K562 (cell line): ENCODE measurements around the gene ITPR1. TPM values are rescaled to one million over a fixed set of nuclear protein-coding genes. Genes with fewer than 3 reads are reported as not detected.
A peak's percentile ranks its signal among the peaks of the same experiment; 100 is the strongest.

Experiments used
- ATAC-seq: fragments of 200-7000 bp; cut with Tn5 transposase; 3 replicates; pipeline ENCODE4 v1.9.1; 2020; ENCODE audit warnings: moderate library complexity
- BruUV-seq: library from RNA; stranded (reverse); fragments of 400-500 nt; replicated peaks from 2 replicates; lab custom pipeline; 2021; lab: Mats Ljungman, UMichigan
- CTCF ChIA-PET: fragments of 300-600 bp; formaldehyde crosslinking; extraction: SDS; loops from one replicate; lab custom pipeline; 2021; ENCODE audit warnings: low intra/inter-chr PET ratio; lab: Yijun Ruan, JAX
- POLR2A ChIA-PET: fragments of 300-600, 350-650 bp; sonication (Branson Sonifier 250); formaldehyde crosslinking; extraction: SDS; loops from one replicate; lab custom pipeline; 2021; ENCODE audit warnings: antibody characterized with exemption, inconsistent platforms; lab: Yijun Ruan, JAX
- DNase-seq, 4 experiments: peaks; one replicate each; pipeline versions ENCODE4 v3.0.0 to v3.0.0-alpha.2; 2011 to 2018; ENCODE audit warnings: low spot score in 3 of 4, mixed read lengths in 3 of 4; ENCODE audit errors: extremely low read depth in 1 of 4
- FAIRE-seq: peaks from 2 replicates; lab custom pipeline; 2011; peaks lifted over from hg19 to GRCh38; lab: Jason Lieb, UNC
- H2AFZ ChIP-seq: 2 replicates; pipeline ENCODE4 v1.6.0; 2011; ENCODE audit warnings: low read depth, low read length, control low read depth, inconsistent platforms
- H3K27ac ChIP-seq: fragments of 200-600 bp; 3 replicates; pipeline ENCODE4 v1.8.0; 2011; ENCODE audit warnings: low read depth, mild to moderate bottlenecking, control low read depth, inconsistent platforms, low read length, moderate library complexity, mixed read lengths; ENCODE audit errors: extremely low read depth
- H3K27me3 ChIP-seq, 2 experiments: fragments of 300-600 bp in 1 of 2; 2 replicates in 1 of 2; 3 replicates in 1 of 2; pipeline versions ENCODE4 v1.6.0 to v1.8.0; 2011; ENCODE audit warnings: inconsistent platforms in 2 of 2, low read length in 2 of 2, mild to moderate bottlenecking in 1 of 2, mixed read lengths in 1 of 2, moderate library complexity in 1 of 2; ENCODE audit not compliant: control insufficient read depth in 2 of 2, insufficient read depth in 2 of 2
- H3K36me3 ChIP-seq: fragments of 300-600 bp; 3 replicates; pipeline ENCODE4 v1.8.0; 2011; ENCODE audit warnings: mild to moderate bottlenecking, low read length, inconsistent platforms; ENCODE audit not compliant: control insufficient read depth, insufficient read depth
- H3K4me1 ChIP-seq, 2 experiments: fragments of 200-600 bp in 1 of 2; replicated peaks in 1 of 2; 2 replicates in 1 of 2; 3 replicates in 1 of 2; pipeline versions ENCODE4 v1.5.1 to v1.8.0; 2011; ENCODE audit warnings: inconsistent platforms in 2 of 2, low read length in 2 of 2, mild to moderate bottlenecking in 1 of 2, mixed read lengths in 1 of 2, moderate library complexity in 1 of 2; ENCODE audit not compliant: control insufficient read depth in 2 of 2, insufficient read depth in 2 of 2
- H3K4me2 ChIP-seq: 2 replicates; pipeline ENCODE4 v1.6.1; 2011; ENCODE audit warnings: low read length, control low read depth, inconsistent platforms, mixed read lengths; ENCODE audit not compliant: insufficient read depth
- H3K4me3 ChIP-seq: fragments of 200-600 bp; sonication (generic), shearing (Covaris generic); 2 replicates; pipeline ENCODE4 v1.5.1; 2016; ENCODE audit warnings: control low read depth, inconsistent platforms
- H3K79me2 ChIP-seq: fragments of 200-600 bp; 3 replicates; pipeline ENCODE4 v1.8.0; 2011; ENCODE audit warnings: low read length, inconsistent platforms; ENCODE audit not compliant: control insufficient read depth, insufficient read depth
- H3K9ac ChIP-seq, 2 experiments: 2 replicates each; pipeline versions ENCODE4 v1.6.0 to v1.6.1; 2011; ENCODE audit warnings: low read depth in 2 of 2, low read length in 2 of 2, control low read depth in 1 of 2, inconsistent platforms in 1 of 2, mild to moderate bottlenecking in 1 of 2, mixed read lengths in 1 of 2; ENCODE audit not compliant: insufficient read depth in 1 of 2
- H3K9me1 ChIP-seq: one replicate; pipeline ENCODE4 v1.6.0; 2011; ENCODE audit warnings: inconsistent platforms, mild to moderate bottlenecking, low read length, moderate library complexity; ENCODE audit not compliant: control insufficient read depth, insufficient read depth
- H3K9me3 ChIP-seq: replicated peaks from 2 replicates; pipeline ENCODE4 v1.5.1; 2011; ENCODE audit warnings: low read depth, low read length, inconsistent platforms; ENCODE audit not compliant: control insufficient read depth, insufficient read depth
- H4K20me1 ChIP-seq: replicated peaks from 2 replicates; pipeline ENCODE4 v1.6.1; 2011; ENCODE audit warnings: low read length, inconsistent platforms, mixed read lengths; ENCODE audit not compliant: control insufficient read depth, insufficient read depth
- CREB1 ChIP-seq, 2 experiments: sonication (generic) in 1 of 2; formaldehyde crosslinking in 1 of 2; IDR thresholded peaks; 2 replicates each; pipeline versions ENCODE4 v1.6.1 to v1.8.0; 2012 to 2022; ENCODE audit warnings: inconsistent platforms in 1 of 2, mild to moderate bottlenecking in 1 of 2, missing genetic modification reagents in 1 of 2, moderate library complexity in 1 of 2
- GATAD2A ChIP-seq: fragments of 450-650 bp; IDR thresholded peaks from 2 replicates; pipeline ENCODE4 v1.6.1; 2017
- GTF2F1 ChIP-seq: IDR thresholded peaks from 2 replicates; pipeline ENCODE4 v1.6.1; 2011; ENCODE audit warnings: low read depth, low read length, improper control_type of control experiment
- MED1 ChIP-seq: sonication (generic); formaldehyde crosslinking; IDR thresholded peaks from 2 replicates; pipeline ENCODE4 v1.8.1; 2023; ENCODE audit warnings: missing genetic modification reagents, borderline replicate concordance
- RNF2 ChIP-seq: sonication (generic); IDR thresholded peaks from 2 replicates; pipeline ENCODE4 v1.6.1; 2016
- SNIP1 ChIP-seq: fragments of 450-650 bp; IDR thresholded peaks from 2 replicates; pipeline ENCODE4 v1.7.1; 2017; ENCODE audit warnings: low read depth, mild to moderate bottlenecking
- TEAD4 ChIP-seq, 2 experiments: sonication (generic) in 1 of 2; formaldehyde crosslinking in 1 of 2; IDR thresholded peaks; 2 replicates each; pipeline versions ENCODE4 v1.6.1 to v1.8.0; 2012 to 2022; ENCODE audit warnings: borderline replicate concordance in 1 of 2, inconsistent platforms in 1 of 2, low read length in 1 of 2, mild to moderate bottlenecking in 1 of 2, missing genetic modification reagents in 1 of 2
- ZNF12 ChIP-seq: sonication (generic); formaldehyde crosslinking; IDR thresholded peaks from 2 replicates; pipeline ENCODE4 v1.4.0; 2020; ENCODE audit warnings: mild to moderate bottlenecking, missing genetic modification reagents
- ZNF24 ChIP-seq: fragments of 450-650 bp; IDR thresholded peaks from 2 replicates; pipeline ENCODE4 v1.6.1; 2016
- ZNF780A ChIP-seq: fragments of 250-450 bp; sonication (Bioruptor Pico); IDR thresholded peaks from 2 replicates; pipeline ENCODE4 v1.5.0; 2021; ENCODE audit warnings: mild to moderate bottlenecking
- WGBS: fragments of 100-300 bp; shearing (Covaris generic); methylation state at CpG from one replicate; pipeline ENCODE4 v1.1.6; 2016; ENCODE audit warnings: low coverage, mixed read lengths; ENCODE audit not compliant: insufficient coverage; ENCODE audit errors: missing lambda C conversion rate; 5-methylcytosine and 5-hydroxymethylcytosine counted together
- in situ Hi-C: fragments of 300-500 bp; cut with MboI; formaldehyde crosslinking; loops from 4 replicates; pipeline ENCODE4 v1.15.0; 2018; ENCODE audit warnings: inconsistent platforms, mixed read lengths
- intact Hi-C: fragments of 100-400 bp; cut with micrococcal nuclease; formaldehyde crosslinking; loops from 2 replicates; pipeline ENCODE4 v1.14.2; 2022
- polyA plus RNA-seq, 8 experiments: library from polyadenylated mRNA; depleted of rRNA in 4 of 8; stranded (reverse) in 5 of 8; unstranded in 3 of 8; fragments of >200 nt; fragmentation: Nextera tagmentation in 2 of 8; fragmentation: Illumina TruSeq in 1 of 8; extraction: Ambion mirVana in 2 of 8; extraction: Trizol in 1 of 8; gene quantifications; 2 replicates each; pipeline versions ENCODE4 v1.2.1 to v1.2.3, GENCODE V29; 2011 to 2014; ENCODE audit warnings: inconsistent platforms in 1 of 8, missing spikeins in 1 of 8
- total RNA-seq, 7 experiments: library from RNA; depleted of rRNA in 6 of 7; stranded (reverse); fragments of >200 nt in 6 of 7; fragmentation: Illumina TruSeq in 2 of 7; extraction: Trizol in 2 of 7; gene quantifications; 2 replicates each; pipeline versions ENCODE4 v1.2.1 to v1.2.3, GENCODE V29; 2011 to 2021; ENCODE audit warnings: low replicate concordance in 1 of 7
- TF ChIP-seq, protein P1 (sequence below): sonication (generic); formaldehyde crosslinking; IDR thresholded peaks from 2 replicates; pipeline ENCODE4 v1.9.0; 2022; ENCODE audit warnings: mild to moderate bottlenecking, missing genetic modification reagents

Gene ITPR1
- total and polyA plus RNA-seq, 9 of the 15 experiments (the other 6 are each of a cell fraction or from before 2014, with no cell fraction given): 22.4 to 40.0 (median 27.4) TPM

DNA sequence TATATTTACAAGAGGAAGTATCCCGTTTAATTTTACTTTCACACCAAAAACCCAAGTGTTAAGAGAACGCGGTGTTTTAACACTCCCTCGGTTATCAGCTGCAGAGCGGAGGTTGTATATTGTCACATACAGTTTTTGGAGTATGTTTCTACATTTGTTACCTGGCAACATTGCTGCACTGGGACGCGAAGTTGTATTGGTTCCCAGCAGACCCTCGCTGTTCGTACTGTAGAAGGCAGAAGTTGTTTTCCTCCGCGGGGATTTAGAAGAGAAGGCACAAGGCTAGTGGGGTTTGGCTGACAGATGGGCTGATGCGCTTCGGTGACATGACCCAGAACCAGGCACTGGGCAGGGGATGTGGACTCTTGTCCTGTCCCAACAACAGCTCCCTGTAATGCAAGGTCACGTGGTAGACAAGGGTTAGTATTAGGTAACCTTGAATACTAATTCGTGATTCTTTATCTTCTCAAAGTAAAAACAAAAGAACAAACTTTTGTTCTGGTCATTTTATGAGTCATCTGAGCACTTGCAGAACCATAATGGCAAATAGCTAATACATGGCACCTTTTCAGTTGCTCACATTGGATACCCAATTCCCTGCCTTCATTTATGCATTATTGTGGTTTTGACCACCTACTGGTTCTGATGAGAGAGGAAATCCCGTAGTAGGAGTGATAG lies 255.7 kb downstream of the ITPR1 start:
- no peak overlapping the region for H3K4me2 ChIP-seq
- FAIRE-seq: no peak

DNA sequence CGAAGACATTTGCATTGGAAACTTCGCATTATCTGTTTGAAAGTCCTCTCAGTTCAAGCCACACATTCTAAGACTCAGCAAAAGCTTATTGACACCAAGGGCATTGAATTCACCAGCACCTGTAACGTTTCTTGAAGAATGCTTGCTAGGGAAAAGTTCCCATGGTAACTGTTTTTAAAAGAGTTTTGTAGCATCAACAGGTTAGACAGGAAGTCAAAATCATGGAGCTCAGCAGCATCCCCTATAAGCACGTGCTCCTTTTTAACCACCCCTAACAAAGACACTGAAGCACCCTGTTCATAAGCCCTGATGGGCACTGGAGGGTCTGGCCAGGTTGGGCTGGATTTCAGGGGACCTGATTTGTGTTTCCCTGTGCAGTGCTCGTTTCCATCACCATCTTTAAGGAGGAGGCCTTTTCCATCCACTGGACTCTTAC lies 256.4 kb downstream of the ITPR1 start:
- no peak for DNase-seq
- Histone ChIP-seq H3K36me3 (no peaks in the 10 kb centered on the region; the same call in 2 of the 3 replicates), H3K27me3 (no peaks in the 10 kb centered on the region), H3K9me3 (no peaks in the 10 kb centered on the region), H3K4me1 (peaks cover 6 to 41% of the 10 kb centered on the region in 2 experiments; a peak in 4 of 5 replicates), H3K9me1 (no peaks in the 10 kb centered on the region), H3K4me2 (no peak overlapping the region), H3K27ac (no peak overlapping the region), H2AFZ (no peak overlapping the region), H3K9ac (no peak overlapping the region), H3K4me3 (no peak overlapping the region), H3K79me2 (no peaks in the 10 kb centered on the region), H4K20me1 (no peaks in the 10 kb centered on the region)
- no peak for ATAC-seq
- ChIA-PET POLR2A (interaction anchor here (0.6 to 2.4 kb wide), 6 partner anchors 9 to 318 kb away, joined by 3 to 7 read pairs (median 4); no protein-coding TSS in a partner anchor), CTCF (no interaction called here)
- no peak for FAIRE-seq
- intact Hi-C loops (no loop called here), in situ Hi-C loops (no loop called here)
- no TSS peak for BruUV-seq
- TF ChIP-seq, protein P1, sequence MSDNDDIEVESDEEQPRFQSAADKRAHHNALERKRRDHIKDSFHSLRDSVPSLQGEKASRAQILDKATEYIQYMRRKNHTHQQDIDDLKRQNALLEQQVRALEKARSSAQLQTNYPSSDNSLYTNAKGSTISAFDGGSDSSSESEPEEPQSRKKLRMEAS (CRISPR knock-in tag): 0 out of 2 replicates have a peak, but pooled peaks have one; percentile 22
- TF ChIP-seq MED1 (0 out of 2 replicates have a peak, but pooled peaks have one; percentile 53), ZNF12 (CRISPR knock-in tag) (no peak)
- 49% methylated on average over 5 of the region's 5 CpGs for WGBS

More for the DNA sequence above, 255.7 kb downstream of the ITPR1 start:
- H3K36me3 ChIP-seq: no peaks in the 10 kb centered on the region; the same call in 2 of the 3 replicates
- POLR2A ChIA-PET: interaction anchor here (0.6 to 2.5 kb wide), 4 partner anchors 9 to 234 kb away, joined by 3 to 8 read pairs (median 6); no protein-coding TSS in a partner anchor
- no peak for DNase-seq
- in situ Hi-C loops: no loop called here
- H3K9ac ChIP-seq: no peak overlapping the region
- H3K9me3 ChIP-seq: no peaks in the 10 kb centered on the region
- H2AFZ ChIP-seq: no peak overlapping the region
- CTCF ChIA-PET: interaction anchor here (0.5 kb wide), 1 partner anchor 548 kb away, joined by 3 read pairs; no protein-coding TSS in a partner anchor
- no peaks in the 10 kb centered on the region for H3K27me3 ChIP-seq
- no peak for ATAC-seq
- H3K79me2 ChIP-seq: no peaks in the 10 kb centered on the region
- TF ChIP-seq SNIP1 (no peak), ZNF24 (no peak), TEAD4 (IDR thresholded peaks at IDR 0.05; ENCODE audit: low read length) (no peak), TEAD4 (CRISPR knock-in tag; IDR thresholded peaks at IDR 0.05; ENCODE audit: borderline replicate concordance) (no peak), CREB1 (IDR thresholded peaks at IDR 0.05) (no peak), CREB1 (CRISPR knock-in tag; IDR thresholded peaks at IDR 0.05) (no peak), RNF2 (no peak), ZNF780A (CRISPR knock-in tag) (no peak), GATAD2A (no peak), GTF2F1 (no peak)
- no peak overlapping the region for H3K27ac ChIP-seq
- no TSS peak for BruUV-seq
- no peaks in the 10 kb centered on the region for H4K20me1 ChIP-seq
- H3K4me1 ChIP-seq: peaks cover 6 to 38% of the 10 kb centered on the region in 2 experiments; a peak in 4 of 5 replicates
- intact Hi-C loops: no loop called here
- no peak overlapping the region for H3K4me3 ChIP-seq
- H3K9me1 ChIP-seq: no peaks in the 10 kb centered on the region
- WGBS: 84% methylated on average over 16 of the region's 16 CpGs
